Nephron (organoid): ENCODE results near the gene HAL.

Source experiments
- H3K27ac Mint-ChIP-seq, 3 experiments: 2 replicates each; pipeline ENCODE4 v1.8.0; 2020; ENCODE audit warnings: mixed read lengths in 3 of 3, mild to moderate bottlenecking in 2 of 3, moderate library complexity in 1 of 3
- H3K27me3 Mint-ChIP-seq: 2 replicates; pipeline ENCODE4 v1.8.0; 2021; ENCODE audit warnings: low read depth, mild to moderate bottlenecking, moderate library complexity, mixed read lengths
- H3K36me3 Mint-ChIP-seq: 2 replicates; pipeline ENCODE4 v1.8.0; 2020; ENCODE audit warnings: low read depth, mixed read lengths
- H3K4me1 Mint-ChIP-seq: 2 replicates; pipeline ENCODE4 v1.8.0; 2020; ENCODE audit warnings: mixed read lengths
- H3K4me3 Mint-ChIP-seq, 3 experiments: 2 replicates each; pipeline ENCODE4 v1.8.0; 2020; ENCODE audit warnings: mild to moderate bottlenecking in 3 of 3, mixed read lengths in 3 of 3, moderate library complexity in 2 of 3
- H3K9me3 Mint-ChIP-seq: 2 replicates; pipeline ENCODE4 v1.8.0; 2020; ENCODE audit warnings: mixed read lengths
- TF ChIP-seq, protein P1 (sequence below), 3 experiments: fragments of 200-600 bp; sonication (generic); IDR thresholded peaks; one replicate each; pipeline ENCODE4 v1.5.0; 2021; ENCODE audit warnings: antibody characterized with exemption in 3 of 3; ENCODE audit not compliant: unreplicated experiment in 3 of 3

The HAL gene

DNA sequence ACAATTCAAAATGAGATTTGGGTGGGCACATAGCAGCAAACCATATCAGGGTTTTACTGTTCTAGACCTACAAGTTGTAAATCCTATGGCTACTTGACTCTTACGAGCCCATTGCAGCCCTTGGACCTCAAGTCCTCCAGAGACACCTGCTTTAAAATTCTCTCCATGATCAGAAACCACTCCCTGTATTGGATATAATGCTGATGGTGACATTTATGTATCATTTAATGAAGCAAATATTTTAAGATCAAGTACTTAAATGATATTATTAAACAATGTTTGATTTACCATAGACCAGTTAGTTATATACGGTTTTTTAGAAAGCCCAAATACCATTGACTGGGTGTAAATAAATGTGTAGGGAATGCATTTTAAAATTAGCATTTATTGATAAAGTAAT, 28.8 kb downstream of the HAL start:
- no peak overlapping the region for H3K4me3 Mint-ChIP-seq
- H3K9me3 Mint-ChIP-seq = no peaks in the 10 kb centered on the region
- TF ChIP-seq, protein P1, sequence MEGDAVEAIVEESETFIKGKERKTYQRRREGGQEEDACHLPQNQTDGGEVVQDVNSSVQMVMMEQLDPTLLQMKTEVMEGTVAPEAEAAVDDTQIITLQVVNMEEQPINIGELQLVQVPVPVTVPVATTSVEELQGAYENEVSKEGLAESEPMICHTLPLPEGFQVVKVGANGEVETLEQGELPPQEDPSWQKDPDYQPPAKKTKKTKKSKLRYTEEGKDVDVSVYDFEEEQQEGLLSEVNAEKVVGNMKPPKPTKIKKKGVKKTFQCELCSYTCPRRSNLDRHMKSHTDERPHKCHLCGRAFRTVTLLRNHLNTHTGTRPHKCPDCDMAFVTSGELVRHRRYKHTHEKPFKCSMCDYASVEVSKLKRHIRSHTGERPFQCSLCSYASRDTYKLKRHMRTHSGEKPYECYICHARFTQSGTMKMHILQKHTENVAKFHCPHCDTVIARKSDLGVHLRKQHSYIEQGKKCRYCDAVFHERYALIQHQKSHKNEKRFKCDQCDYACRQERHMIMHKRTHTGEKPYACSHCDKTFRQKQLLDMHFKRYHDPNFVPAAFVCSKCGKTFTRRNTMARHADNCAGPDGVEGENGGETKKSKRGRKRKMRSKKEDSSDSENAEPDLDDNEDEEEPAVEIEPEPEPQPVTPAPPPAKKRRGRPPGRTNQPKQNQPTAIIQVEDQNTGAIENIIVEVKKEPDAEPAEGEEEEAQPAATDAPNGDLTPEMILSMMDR (IDR thresholded peaks at IDR 0.05; ENCODE audit: unreplicated experiment in 3 of 3) = no peak
- H3K27ac Mint-ChIP-seq = no peak overlapping the region
- H3K36me3 Mint-ChIP-seq = no peaks in the 10 kb centered on the region
- H3K4me1 Mint-ChIP-seq = no peaks in the 10 kb centered on the region
- peaks cover 9% of the 10 kb centered on the region for H3K27me3 Mint-ChIP-seq

DNA sequence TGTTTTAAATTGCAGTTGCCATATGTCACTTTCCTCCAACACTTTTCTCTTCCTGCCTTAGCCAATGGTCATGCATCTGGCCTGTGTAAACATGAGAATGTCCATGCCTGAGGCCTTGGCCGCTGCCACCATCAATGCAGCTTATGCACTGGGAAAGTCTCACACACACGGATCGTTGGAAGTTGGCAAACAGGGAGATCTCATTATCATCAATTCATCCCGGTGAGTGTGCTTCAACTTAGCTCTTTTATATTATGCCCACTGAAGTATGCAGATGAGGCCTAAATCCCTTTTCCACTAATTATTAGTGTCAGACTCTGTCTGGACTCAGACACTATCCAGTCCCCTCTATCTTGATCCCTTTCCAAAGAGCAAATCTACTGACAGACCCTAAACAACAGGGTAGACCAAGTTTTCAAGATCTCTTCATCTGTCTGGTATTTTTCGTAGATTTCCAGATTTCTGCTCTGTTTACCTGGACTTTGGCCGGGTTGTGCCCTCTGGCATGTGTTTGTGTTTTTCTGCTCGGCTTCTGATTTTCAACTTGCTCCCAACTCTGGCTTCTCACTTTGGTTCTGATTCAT, 29.8 kb downstream of the HAL start:
- H3K36me3 Mint-ChIP-seq = no peaks in the 10 kb centered on the region
- H3K9me3 Mint-ChIP-seq = no peaks in the 10 kb centered on the region
- no peak overlapping the region for H3K4me3 Mint-ChIP-seq
- H3K27me3 Mint-ChIP-seq = peaks cover 9% of the 10 kb centered on the region
- TF ChIP-seq, protein P1 (IDR thresholded peaks at IDR 0.05; ENCODE audit: unreplicated experiment in 3 of 3) = no peak
- H3K4me1 Mint-ChIP-seq = no peaks in the 10 kb centered on the region
- peak overlapping the region in 1 of 3 experiments; percentile 16 for H3K27ac Mint-ChIP-seq

- no peaks in the 10 kb centered on the region for H3K36me3 Mint-ChIP-seq
- TF ChIP-seq, protein P1 (IDR thresholded peaks at IDR 0.05; ENCODE audit: unreplicated experiment in 3 of 3) = no peak
- no peak overlapping the region for H3K4me3 Mint-ChIP-seq
Measured at GRCh38 chr12:95963096-95963495, 33.0 kb downstream of the HAL start.

GRCh38 chr12:95962222-95962621, 33.9 kb downstream of the HAL start:
- Mint-ChIP-seq H3K27ac (no peak overlapping the region), H3K9me3 (no peaks in the 10 kb centered on the region), H3K36me3 (no peaks in the 10 kb centered on the region), H3K27me3 (peaks cover 3% of the 10 kb centered on the region), H3K4me3 (no peak overlapping the region), H3K4me1 (no peaks in the 10 kb centered on the region)
- TF ChIP-seq, protein P1 (IDR thresholded peaks at IDR 0.05; ENCODE audit: unreplicated experiment in 3 of 3) = no peak

More at GRCh38 chr12:95963096-95963495, 33.0 kb downstream of the HAL start:
- Mint-ChIP-seq H3K27me3 (peaks cover 3% of the 10 kb centered on the region), H3K9me3 (no peaks in the 10 kb centered on the region), H3K27ac (no peak overlapping the region), H3K4me1 (no peaks in the 10 kb centered on the region)

DNA sequence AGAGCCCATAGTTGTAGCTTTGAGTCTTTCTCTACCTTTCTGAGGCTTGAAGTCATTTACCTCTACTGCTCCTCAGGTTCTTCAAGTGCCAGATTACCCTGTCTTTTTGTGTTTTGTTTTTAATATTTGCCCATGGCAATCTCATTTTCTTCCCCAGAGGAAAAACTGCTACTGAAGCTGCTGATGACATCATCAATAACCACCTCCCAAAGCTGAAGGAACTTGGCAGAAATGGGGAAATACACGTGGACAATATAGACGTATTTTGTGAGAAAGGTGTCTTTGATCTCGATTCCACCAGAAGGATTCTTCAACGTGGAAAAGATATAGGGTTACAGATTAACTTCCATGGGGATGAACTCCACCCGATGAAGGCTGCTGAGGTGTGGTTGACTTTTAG, 35.9 kb downstream of the HAL start:
- peaks cover 3% of the 10 kb centered on the region for H3K27me3 Mint-ChIP-seq

GRCh38 chr12:95959107-95959506, 37.0 kb downstream of the HAL start:
- Mint-ChIP-seq H3K4me1 (no peaks in the 10 kb centered on the region), H3K36me3 (no peaks in the 10 kb centered on the region), H3K4me3 (no peak overlapping the region), H3K27ac (no peak overlapping the region), H3K27me3 (peaks cover 5% of the 10 kb centered on the region), H3K9me3 (no peaks in the 10 kb centered on the region)
- TF ChIP-seq, protein P1 (IDR thresholded peaks at IDR 0.05; ENCODE audit: unreplicated experiment in 3 of 3) = peak in 1 of 3 experiments; percentile 10

More for the DNA sequence above, 35.9 kb downstream of the HAL start:
- Mint-ChIP-seq H3K36me3 (no peaks in the 10 kb centered on the region), H3K27ac (no peak overlapping the region), H3K9me3 (no peaks in the 10 kb centered on the region), H3K4me3 (no peak overlapping the region), H3K4me1 (no peaks in the 10 kb centered on the region)
- TF ChIP-seq, protein P1 (IDR thresholded peaks at IDR 0.05; ENCODE audit: unreplicated experiment in 3 of 3) = no peak
